ENCODE measurements around the gene TTC28. TPM values are rescaled to one million over a fixed set of nuclear protein-coding genes. Genes with fewer than 3 reads are reported as not detected.
"Not testable (repeated sequence)": the region's sequence is repeated elsewhere in the genome, so short reads cannot be mapped to it uniquely, and the experiment has no call there.

The TTC28 gene
- total RNA-seq, 1 experiment from 2014 or later, result not detected

- intact Hi-C loops (cut with micrococcal nuclease), result no loop called here
- POLR2A ChIA-PET, result no interaction called here
- H3K36me3 Mint-ChIP-seq (ENCODE audit: insufficient read depth, unreplicated experiment), result no peaks in the 10 kb centered on the region
- H3K9me3 Mint-ChIP-seq (ENCODE audit: unreplicated experiment), result no peaks in the 10 kb centered on the region
- CTCF ChIA-PET, result interaction anchor here (1.2 kb wide), 1 partner anchor 423 kb away, joined by 3 read pairs; no protein-coding TSS in a partner anchor
- H3K27ac Mint-ChIP-seq (ENCODE audit: low read depth, unreplicated experiment), result no peak overlapping the region
- no peaks in the 10 kb centered on the region for H3K4me1 Mint-ChIP-seq (ENCODE audit: insufficient read depth, unreplicated experiment)
- peaks cover 96% of the 10 kb centered on the region for H3K27me3 Mint-ChIP-seq (ENCODE audit: insufficient read depth, unreplicated experiment)
- DNase-seq (ENCODE audit: unreplicated experiment), result no peak
- no peak overlapping the region for H3K4me3 Mint-ChIP-seq (ENCODE audit: unreplicated experiment)
- TF ChIP-seq, protein P1, sequence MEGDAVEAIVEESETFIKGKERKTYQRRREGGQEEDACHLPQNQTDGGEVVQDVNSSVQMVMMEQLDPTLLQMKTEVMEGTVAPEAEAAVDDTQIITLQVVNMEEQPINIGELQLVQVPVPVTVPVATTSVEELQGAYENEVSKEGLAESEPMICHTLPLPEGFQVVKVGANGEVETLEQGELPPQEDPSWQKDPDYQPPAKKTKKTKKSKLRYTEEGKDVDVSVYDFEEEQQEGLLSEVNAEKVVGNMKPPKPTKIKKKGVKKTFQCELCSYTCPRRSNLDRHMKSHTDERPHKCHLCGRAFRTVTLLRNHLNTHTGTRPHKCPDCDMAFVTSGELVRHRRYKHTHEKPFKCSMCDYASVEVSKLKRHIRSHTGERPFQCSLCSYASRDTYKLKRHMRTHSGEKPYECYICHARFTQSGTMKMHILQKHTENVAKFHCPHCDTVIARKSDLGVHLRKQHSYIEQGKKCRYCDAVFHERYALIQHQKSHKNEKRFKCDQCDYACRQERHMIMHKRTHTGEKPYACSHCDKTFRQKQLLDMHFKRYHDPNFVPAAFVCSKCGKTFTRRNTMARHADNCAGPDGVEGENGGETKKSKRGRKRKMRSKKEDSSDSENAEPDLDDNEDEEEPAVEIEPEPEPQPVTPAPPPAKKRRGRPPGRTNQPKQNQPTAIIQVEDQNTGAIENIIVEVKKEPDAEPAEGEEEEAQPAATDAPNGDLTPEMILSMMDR (IDR thresholded peaks at IDR 0.05; ENCODE audit: unreplicated experiment), result no peak
- BruUV-seq (replicated peaks), result no TSS peak
Measured at GRCh38 chr22:28474330-28474729, 205.3 kb downstream of the TTC28 start.

- peaks cover 96% of the 10 kb centered on the region for H3K27me3 Mint-ChIP-seq (ENCODE audit: insufficient read depth, unreplicated experiment)
- intact Hi-C loops (cut with micrococcal nuclease), result no loop called here
- BruUV-seq (replicated peaks), result no TSS peak
- no peak for DNase-seq (ENCODE audit: unreplicated experiment)
- ChIA-PET POLR2A (no interaction called here), CTCF (interaction anchor here (1.2 kb wide), 1 partner anchor 421 kb away, joined by 3 read pairs; no protein-coding TSS in a partner anchor)
- TF ChIP-seq, protein P1 (IDR thresholded peaks at IDR 0.05; ENCODE audit: unreplicated experiment), result no peak
- no peaks in the 10 kb centered on the region for H3K36me3 Mint-ChIP-seq (ENCODE audit: insufficient read depth, unreplicated experiment)
- no peaks in the 10 kb centered on the region for H3K4me1 Mint-ChIP-seq (ENCODE audit: insufficient read depth, unreplicated experiment)
- no peak overlapping the region for H3K4me3 Mint-ChIP-seq (ENCODE audit: unreplicated experiment)
- no peaks in the 10 kb centered on the region for H3K9me3 Mint-ChIP-seq (ENCODE audit: unreplicated experiment)
- H3K27ac Mint-ChIP-seq (ENCODE audit: low read depth, unreplicated experiment), result no peak overlapping the region
Measured at GRCh38 chr22:28473258-28473657, 206.4 kb downstream of the TTC28 start.

- H3K9me3 Mint-ChIP-seq (ENCODE audit: unreplicated experiment); H3K4me3 Mint-ChIP-seq (ENCODE audit: unreplicated experiment); DNase-seq (ENCODE audit: unreplicated experiment); H3K36me3 Mint-ChIP-seq (ENCODE audit: insufficient read depth, unreplicated experiment); H3K27ac Mint-ChIP-seq (ENCODE audit: low read depth, unreplicated experiment); H3K4me1 Mint-ChIP-seq (ENCODE audit: insufficient read depth, unreplicated experiment); POLR2A ChIA-PET; CTCF ChIA-PET; BruUV-seq (replicated peaks); intact Hi-C loops (cut with micrococcal nuclease): not testable (repeated sequence)
- peaks cover 70% of the 10 kb centered on the region for H3K27me3 Mint-ChIP-seq (ENCODE audit: insufficient read depth, unreplicated experiment)
Measured at GRCh38 chr22:28467055-28467454, 212.6 kb downstream of the TTC28 start.

GRCh38 chr22:28466399-28466798, 213.2 kb downstream of the TTC28 start:
- no peak overlapping the region for H3K27ac Mint-ChIP-seq (ENCODE audit: low read depth, unreplicated experiment)
- peaks cover 64% of the 10 kb centered on the region for H3K27me3 Mint-ChIP-seq (ENCODE audit: insufficient read depth, unreplicated experiment)
- POLR2A ChIA-PET, result no interaction called here
- TF ChIP-seq, protein P1 (IDR thresholded peaks at IDR 0.05; ENCODE audit: unreplicated experiment), result no peak
- intact Hi-C loops (cut with micrococcal nuclease), result no loop called here
- no TSS peak for BruUV-seq (replicated peaks)
- no peaks in the 10 kb centered on the region for H3K4me1 Mint-ChIP-seq (ENCODE audit: insufficient read depth, unreplicated experiment)
- H3K36me3 Mint-ChIP-seq (ENCODE audit: insufficient read depth, unreplicated experiment), result no peaks in the 10 kb centered on the region
- no peak for DNase-seq (ENCODE audit: unreplicated experiment)
- no peaks in the 10 kb centered on the region for H3K9me3 Mint-ChIP-seq (ENCODE audit: unreplicated experiment)
- H3K4me3 Mint-ChIP-seq (ENCODE audit: unreplicated experiment), result no peak overlapping the region
- CTCF ChIA-PET, result no interaction called here

- no TSS peak for BruUV-seq (replicated peaks)
- TF ChIP-seq, protein P1 (IDR thresholded peaks at IDR 0.05; ENCODE audit: unreplicated experiment), result no peak
- CTCF ChIA-PET, result no interaction called here
- no peaks in the 10 kb centered on the region for H3K4me1 Mint-ChIP-seq (ENCODE audit: insufficient read depth, unreplicated experiment)
- H3K9me3 Mint-ChIP-seq (ENCODE audit: unreplicated experiment), result no peaks in the 10 kb centered on the region
- intact Hi-C loops (cut with micrococcal nuclease), result no loop called here
- H3K27me3 Mint-ChIP-seq (ENCODE audit: insufficient read depth, unreplicated experiment), result peaks cover 58% of the 10 kb centered on the region
- no peaks in the 10 kb centered on the region for H3K36me3 Mint-ChIP-seq (ENCODE audit: insufficient read depth, unreplicated experiment)
- POLR2A ChIA-PET, result no interaction called here
- H3K27ac Mint-ChIP-seq (ENCODE audit: low read depth, unreplicated experiment), result no peak overlapping the region
- no peak for DNase-seq (ENCODE audit: unreplicated experiment)
- no peak overlapping the region for H3K4me3 Mint-ChIP-seq (ENCODE audit: unreplicated experiment)
Measured at GRCh38 chr22:28465841-28466240, 213.8 kb downstream of the TTC28 start.
